22Rv1 (cell line): ENCODE measurements around the gene HSPB1.

ENCODE experiments used
- ZFX ChIP-seq: fragments of 450-650 bp; IDR thresholded peaks from 2 replicates; pipeline ENCODE4 v1.6.1; 2017; ENCODE audit warnings: antibody characterized with exemption, borderline replicate concordance
- TF ChIP-seq, protein P1 (sequence below): fragments of 450-650 bp; IDR thresholded peaks from 2 replicates; pipeline ENCODE4 v1.5.1; 2017; ENCODE audit warnings: mild to moderate bottlenecking

DNA sequence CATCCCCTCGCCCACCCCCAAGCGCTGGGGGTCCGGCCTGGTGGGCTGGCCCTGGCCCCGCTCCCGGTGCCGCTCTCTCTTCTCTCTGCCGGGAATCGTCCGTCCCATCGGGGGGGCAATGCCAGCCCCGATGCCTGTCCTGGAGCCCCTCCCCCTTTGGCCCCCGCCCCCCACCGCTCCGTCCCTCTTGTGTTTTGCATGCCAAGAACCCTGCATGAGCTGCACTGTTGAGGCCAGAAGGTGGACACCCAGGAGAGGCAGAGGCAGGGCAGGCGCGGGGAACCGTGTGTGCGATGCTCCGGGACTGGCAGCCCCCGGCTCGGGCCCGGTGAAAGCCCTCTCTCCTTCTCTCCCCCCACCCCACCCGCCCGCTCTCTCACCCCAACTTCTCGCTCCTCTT is 22.1 kb upstream of the HSPB1 start:
- TF ChIP-seq, protein P1, sequence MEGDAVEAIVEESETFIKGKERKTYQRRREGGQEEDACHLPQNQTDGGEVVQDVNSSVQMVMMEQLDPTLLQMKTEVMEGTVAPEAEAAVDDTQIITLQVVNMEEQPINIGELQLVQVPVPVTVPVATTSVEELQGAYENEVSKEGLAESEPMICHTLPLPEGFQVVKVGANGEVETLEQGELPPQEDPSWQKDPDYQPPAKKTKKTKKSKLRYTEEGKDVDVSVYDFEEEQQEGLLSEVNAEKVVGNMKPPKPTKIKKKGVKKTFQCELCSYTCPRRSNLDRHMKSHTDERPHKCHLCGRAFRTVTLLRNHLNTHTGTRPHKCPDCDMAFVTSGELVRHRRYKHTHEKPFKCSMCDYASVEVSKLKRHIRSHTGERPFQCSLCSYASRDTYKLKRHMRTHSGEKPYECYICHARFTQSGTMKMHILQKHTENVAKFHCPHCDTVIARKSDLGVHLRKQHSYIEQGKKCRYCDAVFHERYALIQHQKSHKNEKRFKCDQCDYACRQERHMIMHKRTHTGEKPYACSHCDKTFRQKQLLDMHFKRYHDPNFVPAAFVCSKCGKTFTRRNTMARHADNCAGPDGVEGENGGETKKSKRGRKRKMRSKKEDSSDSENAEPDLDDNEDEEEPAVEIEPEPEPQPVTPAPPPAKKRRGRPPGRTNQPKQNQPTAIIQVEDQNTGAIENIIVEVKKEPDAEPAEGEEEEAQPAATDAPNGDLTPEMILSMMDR: no peak
- TF ChIP-seq ZFX: no peak
